ENCODE data around the gene AADAC.

- TF ChIP-seq REST (IDR thresholded peaks at IDR 0.05; ENCODE audit: insufficient read depth in 1 of 2, low read depth in 2 of 2, low read length in 2 of 2) (no peak), POLR2AphosphoS5 (IDR thresholded peaks at IDR 0.05; ENCODE audit: low read depth, low read length) (no peak), FOXP2 (optimal IDR thresholded peaks at IDR 0.05; ENCODE audit: borderline replicate concordance, extremely low read depth, extremely low read length, insufficient read depth) (no peak), TAF1 (IDR thresholded peaks at IDR 0.05; ENCODE audit: borderline replicate concordance, insufficient read depth, low read length) (no peak), SIN3A (IDR thresholded peaks at IDR 0.05; ENCODE audit: borderline replicate concordance, insufficient read depth, low read length) (no peak)
These were observed 39.0 kb upstream of the AADAC start for GRCh38 chr3:151774910-151775309.
